Mesodermal cell (in vitro differentiated cells): ENCODE measurements around the gene SIL1.

Experiments
- H3K27ac ChIP-seq: 2 replicates; pipeline ENCODE4 v1.7.0; 2013; ENCODE audit warnings: mild to moderate bottlenecking, low read depth, low read length, moderate library complexity; ENCODE audit not compliant: severe bottlenecking
- H3K36me3 ChIP-seq: 2 replicates; pipeline ENCODE4 v1.7.1; 2013; ENCODE audit warnings: mild to moderate bottlenecking, low read length, moderate library complexity; ENCODE audit not compliant: control insufficient read depth, insufficient read depth
- H3K4me1 ChIP-seq: one replicate; pipeline ENCODE4 v1.7.1; 2013; ENCODE audit warnings: mild to moderate bottlenecking, low read length; ENCODE audit not compliant: insufficient read depth, control insufficient read depth, poor library complexity, severe bottlenecking
- H3K4me3 ChIP-seq: 2 replicates; pipeline ENCODE4 v1.7.0; 2013; ENCODE audit warnings: low read length, control low read depth, mild to moderate bottlenecking; ENCODE audit not compliant: insufficient read depth, poor library complexity, severe bottlenecking; ENCODE audit errors: extremely low read depth
- H3K9me3 ChIP-seq: 2 replicates; pipeline ENCODE4 v1.7.1; 2013; ENCODE audit warnings: mild to moderate bottlenecking, low read length, moderate library complexity; ENCODE audit not compliant: control insufficient read depth
- WGBS, 2 experiments: methylation state at CpG; one replicate each; pipeline ENCODE4 v1.1.5; 2013; ENCODE audit warnings: missing lambda C conversion rate in 2 of 2; ENCODE audit not compliant: insufficient coverage in 2 of 2; 5-methylcytosine and 5-hydroxymethylcytosine counted together

Gene SIL1

GRCh38 chr5:139108063-139108824, 89.9 kb downstream of the SIL1 start:
- peaks cover 3% of the 10 kb centered on the region for H3K4me1 ChIP-seq
- WGBS, 2 experiments: 90% methylated on average over 4 to 5 of the region's 10 CpGs
- no peaks in the 10 kb centered on the region for H3K9me3 ChIP-seq

GRCh38 chr5:139105621-139106071, 92.5 kb downstream of the SIL1 start:
- Histone ChIP-seq H3K36me3 (no peaks in the 10 kb centered on the region), H3K9me3 (no peaks in the 10 kb centered on the region), H3K4me1 (peaks cover 3% of the 10 kb centered on the region), H3K27ac (peak overlapping the region; percentile 26), H3K4me3 (no peak overlapping the region)
- WGBS, 2 experiments: 69 to 72% methylated on average over 12 to 15 of the region's 15 CpGs

More at GRCh38 chr5:139108063-139108824, 89.9 kb downstream of the SIL1 start:
- Histone ChIP-seq H3K4me3 (no peak overlapping the region), H3K27ac (no peak overlapping the region), H3K36me3 (no peaks in the 10 kb centered on the region)

DNA sequence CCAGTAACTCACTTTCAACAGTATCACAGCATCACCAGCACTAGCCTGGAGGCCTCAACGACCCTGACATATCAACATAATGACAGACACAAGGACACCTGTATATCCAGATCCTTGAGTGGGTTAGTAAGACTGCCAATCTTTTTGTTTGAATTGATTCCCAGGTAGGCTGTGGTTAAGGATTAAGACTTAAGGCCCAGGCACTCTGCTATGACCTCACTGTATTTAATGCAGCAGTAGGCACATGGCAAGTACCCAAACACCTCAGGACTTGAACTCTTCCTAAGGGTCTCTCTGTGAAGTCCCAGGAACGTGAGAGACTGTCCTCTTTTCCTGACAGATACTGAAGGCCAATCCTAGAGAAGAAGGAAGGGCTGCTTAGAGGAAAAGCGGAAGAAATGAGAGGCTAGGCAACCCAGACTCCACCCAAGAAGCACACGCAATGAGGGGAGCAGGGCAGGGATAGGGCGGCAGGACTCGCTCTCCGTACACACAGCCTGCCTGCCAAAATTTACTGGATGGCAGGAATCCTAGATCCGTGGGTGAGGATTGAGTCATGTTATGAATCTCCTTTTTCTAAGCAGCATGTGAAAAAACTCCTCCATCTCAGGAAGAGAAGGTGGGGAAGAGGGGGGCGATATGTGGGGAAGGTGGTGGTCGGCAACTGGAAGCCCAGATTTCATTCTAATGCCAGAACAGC, 93.4 kb downstream of the SIL1 start:
- WGBS, 2 experiments: 87 to 96% methylated on average over 3 to 4 of the region's 10 CpGs
- Histone ChIP-seq H3K36me3 (no peaks in the 10 kb centered on the region), H3K4me1 (peaks cover 3% of the 10 kb centered on the region), H3K4me3 (no peak overlapping the region), H3K27ac (no peak overlapping the region), H3K9me3 (no peaks in the 10 kb centered on the region)

GRCh38 chr5:139103762-139104161, 94.4 kb downstream of the SIL1 start:
- Histone ChIP-seq H3K9me3 (no peaks in the 10 kb centered on the region), H3K4me1 (peaks cover 3% of the 10 kb centered on the region), H3K27ac (no peak overlapping the region), H3K4me3 (no peak overlapping the region), H3K36me3 (no peaks in the 10 kb centered on the region)

- Histone ChIP-seq H3K4me1 (peaks cover 3% of the 10 kb centered on the region), H3K36me3 (no peaks in the 10 kb centered on the region), H3K27ac (no peak overlapping the region), H3K9me3 (no peaks in the 10 kb centered on the region), H3K4me3 (no peak overlapping the region)
- WGBS, 2 experiments: 89 to 92% methylated on average over 1 to 3 of the region's 3 CpGs
Observed at GRCh38 chr5:139100825-139101224, 97.3 kb downstream of the SIL1 start.

GRCh38 chr5:139094154-139095131, 103.7 kb downstream of the SIL1 start:
- WGBS, 2 experiments: 86% methylated on average over 1 of the region's 1 CpG; no CpG with 5 or more reads in 1 of the 2 experiments
- Histone ChIP-seq H3K9me3 (no peaks in the 10 kb centered on the region), H3K4me3 (no peak overlapping the region), H3K36me3 (no peaks in the 10 kb centered on the region), H3K27ac (no peak overlapping the region), H3K4me1 (no peaks in the 10 kb centered on the region)

DNA sequence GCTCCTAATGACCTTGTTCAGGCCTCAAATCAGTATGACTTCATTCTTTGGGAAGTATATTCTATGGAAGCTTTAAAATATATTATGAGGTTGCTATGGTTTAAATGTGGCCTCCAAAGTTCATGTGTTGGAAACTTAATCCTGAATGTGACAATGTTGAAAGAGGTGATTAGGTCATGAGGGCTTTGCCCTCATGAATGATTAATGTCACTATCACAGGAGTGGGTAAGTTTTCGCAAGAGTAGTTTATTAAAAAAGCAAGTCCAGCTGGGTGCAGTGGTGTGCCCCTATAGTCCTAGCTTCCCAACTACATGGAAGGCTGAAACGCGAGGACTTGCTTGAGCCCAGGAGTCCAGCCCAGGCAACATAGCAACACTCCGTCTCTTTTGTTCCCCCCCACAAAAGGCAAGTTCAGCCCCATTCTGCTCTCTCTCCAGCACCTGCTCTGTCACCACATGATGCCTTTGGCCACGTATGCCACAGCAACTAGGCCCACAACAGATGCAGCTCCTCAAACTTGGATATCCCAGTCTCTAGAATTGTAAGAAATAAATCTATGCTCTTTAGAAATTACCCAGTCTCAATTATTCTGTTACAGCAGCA, 105.3 kb downstream of the SIL1 start:
- Histone ChIP-seq H3K36me3 (no peaks in the 10 kb centered on the region), H3K4me1 (no peaks in the 10 kb centered on the region), H3K4me3 (no peak overlapping the region), H3K27ac (no peak overlapping the region), H3K9me3 (no peaks in the 10 kb centered on the region)
- 92 to 94% methylated on average over 3 to 4 of the region's 5 CpGs for WGBS, 2 experiments

DNA sequence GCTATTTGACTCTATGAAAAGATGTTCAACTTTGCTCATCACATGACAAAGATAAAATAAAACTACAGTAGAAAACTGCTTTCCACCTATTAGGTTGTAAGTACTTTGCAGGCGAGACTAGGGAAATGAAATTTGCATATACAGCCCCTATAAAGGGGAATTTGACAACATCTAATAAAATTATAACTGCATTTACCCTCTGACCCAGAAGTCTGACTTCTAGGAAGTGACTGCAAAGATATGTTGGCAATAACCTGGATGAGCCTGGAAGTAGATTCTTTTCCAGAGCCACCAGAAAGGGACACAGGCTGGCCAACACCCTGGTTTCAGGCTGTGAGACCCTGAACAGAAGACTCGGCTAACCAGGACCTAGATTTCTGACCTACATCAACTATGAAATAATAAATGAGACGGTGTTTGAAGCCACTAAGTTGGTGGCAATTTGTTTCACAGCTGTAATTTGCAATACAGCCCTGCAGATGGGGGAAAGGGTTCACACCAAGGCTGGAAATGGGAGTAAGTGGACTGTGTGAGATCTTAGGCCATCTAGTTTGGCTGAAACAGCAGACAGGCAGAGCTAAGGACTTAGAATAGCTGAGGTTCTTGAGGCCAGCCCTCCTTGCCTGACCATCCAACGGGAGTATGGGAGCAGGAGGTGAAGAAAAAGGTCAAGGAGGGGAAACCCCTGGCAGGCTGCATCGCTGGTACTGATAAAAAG, 106.6 kb downstream of the SIL1 start:
- Histone ChIP-seq H3K27ac (no peak overlapping the region), H3K36me3 (no peaks in the 10 kb centered on the region), H3K4me1 (no peaks in the 10 kb centered on the region), H3K9me3 (no peaks in the 10 kb centered on the region), H3K4me3 (no peak overlapping the region)
- 75 to 80% methylated on average over 2 of the region's 5 CpGs for WGBS, 2 experiments

DNA sequence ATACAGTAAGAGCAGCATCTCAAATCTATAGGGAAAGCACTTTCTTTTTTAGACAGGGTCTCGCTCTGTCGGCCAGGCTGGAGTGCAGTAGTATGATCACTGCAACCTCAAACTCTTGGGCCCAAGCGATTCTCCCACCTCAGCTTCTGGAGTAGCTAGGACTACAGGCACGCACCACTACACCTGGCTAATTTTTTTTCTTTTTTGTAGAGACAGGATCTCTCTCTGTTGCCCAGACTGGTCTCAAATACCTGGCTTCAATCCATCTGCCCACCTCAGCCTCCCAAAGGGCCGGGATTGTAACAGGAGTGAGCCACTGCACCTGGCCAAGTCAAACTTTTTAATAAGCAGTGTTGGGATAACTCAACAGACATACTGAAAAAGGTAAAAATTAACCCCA, 107.6 kb downstream of the SIL1 start:
- Histone ChIP-seq H3K9me3 (no peaks in the 10 kb centered on the region), H3K4me1 (no peaks in the 10 kb centered on the region), H3K4me3 (no peak overlapping the region), H3K27ac (no peak overlapping the region), H3K36me3 (no peaks in the 10 kb centered on the region)
- WGBS, 2 experiments: 89 to 100% methylated on average over 5 of the region's 5 CpGs

DNA sequence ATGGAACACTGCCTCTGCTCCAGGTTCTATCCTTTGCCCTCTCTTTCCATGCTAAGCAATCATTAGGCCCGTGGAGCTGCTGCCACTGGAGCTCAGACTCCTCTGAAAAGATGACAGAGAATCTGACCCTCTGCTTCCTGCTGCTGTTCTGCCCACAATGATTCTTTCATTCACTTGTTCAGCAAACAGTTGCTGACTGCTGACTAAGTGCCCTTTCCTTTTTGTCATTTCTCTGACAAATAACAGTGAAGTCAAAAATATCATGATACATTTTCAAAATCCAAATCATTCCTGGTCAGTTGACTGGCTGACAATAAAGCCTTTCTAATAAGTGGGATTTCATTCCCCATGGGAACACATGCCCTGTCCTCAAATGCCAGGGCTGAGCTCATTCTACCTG, 110.1 kb downstream of the SIL1 start:
- no peaks in the 10 kb centered on the region for H3K36me3 ChIP-seq
- H3K27ac ChIP-seq: no peak overlapping the region
- no peak overlapping the region for H3K4me3 ChIP-seq
- H3K4me1 ChIP-seq: no peaks in the 10 kb centered on the region
- 87 to 90% methylated on average over 1 of the region's 1 CpG for WGBS, 2 experiments
- no peaks in the 10 kb centered on the region for H3K9me3 ChIP-seq
